T-helper 2 cell (primary cell): ENCODE measurements around the gene AGPAT2.

Experiments
- DNase-seq, 5 experiments: peaks; one replicate each; pipeline versions ENCODE4 v3.0.0 to v3.0.0-alpha.2; 2012 to 2022

The AGPAT2 gene

GRCh38 chr9:136645352-136645902, 41.8 kb downstream of the AGPAT2 start:
- no peak for DNase-seq

- DNase-seq = peak in 4 of 5 experiments; percentile 36 to 71 (median 55)
Observed at GRCh38 chr9:136644593-136645351, 42.5 kb downstream of the AGPAT2 start.

DNA sequence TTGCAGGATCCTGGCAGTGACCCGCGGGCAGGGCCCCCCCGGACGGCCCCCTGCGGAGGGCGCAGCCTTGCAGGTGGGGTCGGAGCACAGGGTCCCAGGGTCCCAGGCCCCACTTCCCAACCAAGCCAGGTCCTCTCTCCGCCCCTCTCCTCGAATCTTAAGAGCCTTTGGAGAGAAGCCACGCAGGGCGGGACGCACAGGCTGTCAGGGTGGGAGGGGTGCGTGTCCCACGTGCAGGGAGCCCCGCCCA, 43.0 kb downstream of the AGPAT2 start:
- peak in 1 of 5 experiments; percentile 78 for DNase-seq

DNA sequence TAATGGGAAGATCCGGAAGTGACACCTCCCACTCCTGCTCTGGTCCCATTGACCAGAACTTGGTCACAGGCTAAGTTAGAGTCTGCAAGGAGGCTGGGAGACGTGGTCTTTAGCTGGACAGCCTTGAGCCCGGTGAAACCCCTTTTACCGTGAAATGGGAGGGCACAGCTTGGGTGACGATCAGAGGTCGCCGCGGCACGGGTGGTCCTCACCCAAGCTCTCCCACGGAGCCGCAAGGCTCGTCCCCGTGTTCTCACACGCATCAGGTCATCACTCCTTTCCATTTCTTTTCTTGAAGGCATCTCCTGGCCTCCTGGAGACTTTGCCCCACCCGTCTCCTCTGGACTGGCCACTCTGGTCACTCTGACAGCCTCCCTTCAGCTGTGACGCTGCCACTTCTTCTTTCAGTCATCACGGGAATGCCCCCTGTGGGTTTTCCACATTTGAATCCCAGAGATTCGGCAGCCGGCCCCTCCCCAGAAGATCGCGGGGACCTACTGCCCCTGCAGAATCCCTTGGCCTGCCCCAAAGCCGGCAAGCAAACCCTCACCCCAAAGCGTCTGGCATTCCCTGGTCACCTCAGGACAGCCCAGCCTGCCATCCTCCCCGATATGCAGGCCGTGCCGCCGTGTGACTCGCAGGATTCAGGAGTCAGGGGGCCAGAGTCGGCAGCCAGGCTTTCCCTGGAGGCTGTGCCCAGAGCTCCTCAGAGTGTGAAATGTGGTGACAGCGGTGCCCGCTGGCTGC, 43.5 kb downstream of the AGPAT2 start:
- no peak for DNase-seq

- no peak for DNase-seq
Observed at GRCh38 chr9:136642439-136642921, 44.8 kb downstream of the AGPAT2 start.

- no peak for DNase-seq
Observed at GRCh38 chr9:136640171-136641111, 46.8 kb downstream of the AGPAT2 start.

DNA sequence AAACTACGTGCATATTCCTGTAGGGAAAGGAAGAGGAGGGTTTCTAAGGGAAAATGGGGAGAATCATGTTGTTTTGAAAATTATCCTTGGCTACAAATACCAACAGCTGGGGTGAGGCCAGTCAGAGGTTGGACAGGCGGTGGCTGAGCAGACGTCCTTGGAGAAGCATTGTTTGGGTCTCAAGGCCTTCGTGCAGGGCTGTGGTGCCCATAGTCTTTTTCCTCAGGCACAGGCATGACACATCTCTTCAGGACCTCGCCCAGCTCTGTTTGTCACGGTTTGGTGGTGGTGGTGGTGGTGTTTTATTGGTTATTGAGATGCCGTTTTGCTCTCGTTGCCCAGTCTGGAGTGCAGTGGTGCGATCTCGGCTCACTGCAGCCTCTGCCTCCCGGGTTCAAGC, 52.4 kb downstream of the AGPAT2 start:
- no peak for DNase-seq

- DNase-seq = peak in 1 of 5 experiments; percentile 18
Observed at GRCh38 chr9:136632491-136633106, 54.7 kb downstream of the AGPAT2 start.

DNA sequence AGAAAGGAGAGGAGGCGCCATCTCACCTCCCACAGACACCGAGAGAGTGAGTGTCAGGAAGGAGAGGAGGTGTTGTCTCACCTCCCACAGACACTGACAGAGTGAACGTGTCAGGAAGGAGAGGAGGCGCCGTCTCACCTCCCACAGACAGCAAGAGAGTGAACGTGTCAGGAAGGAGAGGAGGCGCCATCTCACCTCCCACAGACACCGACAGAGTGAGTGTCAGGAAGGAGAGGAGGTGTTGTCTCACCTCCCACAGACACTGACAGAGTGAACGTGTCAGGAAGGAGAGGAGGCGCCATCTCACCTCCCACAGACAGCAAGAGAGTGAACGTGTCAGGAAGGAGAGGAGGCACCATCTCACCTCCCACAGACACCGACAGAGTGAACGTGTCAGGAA, 55.2 kb downstream of the AGPAT2 start:
- peak in 1 of 5 experiments; percentile 29 for DNase-seq

GRCh38 chr9:136631038-136632000, 55.9 kb downstream of the AGPAT2 start:
- DNase-seq = peak; percentile 39 to 81 (median 70)

DNA sequence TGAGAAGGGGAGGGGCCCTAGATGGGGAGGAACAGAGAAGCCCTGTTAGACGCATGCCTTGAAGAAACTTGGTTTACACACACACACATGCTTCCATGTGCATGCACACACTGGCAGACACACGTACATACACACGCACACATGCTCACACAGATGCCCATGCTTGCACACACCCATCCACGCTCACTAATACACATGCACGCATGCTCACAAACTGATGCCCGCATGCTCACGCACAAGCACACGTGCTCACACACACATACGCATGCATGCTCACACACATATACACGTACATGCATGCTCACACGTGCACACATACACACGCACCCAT, 56.6 kb downstream of the AGPAT2 start:
- no peak for DNase-seq

DNA sequence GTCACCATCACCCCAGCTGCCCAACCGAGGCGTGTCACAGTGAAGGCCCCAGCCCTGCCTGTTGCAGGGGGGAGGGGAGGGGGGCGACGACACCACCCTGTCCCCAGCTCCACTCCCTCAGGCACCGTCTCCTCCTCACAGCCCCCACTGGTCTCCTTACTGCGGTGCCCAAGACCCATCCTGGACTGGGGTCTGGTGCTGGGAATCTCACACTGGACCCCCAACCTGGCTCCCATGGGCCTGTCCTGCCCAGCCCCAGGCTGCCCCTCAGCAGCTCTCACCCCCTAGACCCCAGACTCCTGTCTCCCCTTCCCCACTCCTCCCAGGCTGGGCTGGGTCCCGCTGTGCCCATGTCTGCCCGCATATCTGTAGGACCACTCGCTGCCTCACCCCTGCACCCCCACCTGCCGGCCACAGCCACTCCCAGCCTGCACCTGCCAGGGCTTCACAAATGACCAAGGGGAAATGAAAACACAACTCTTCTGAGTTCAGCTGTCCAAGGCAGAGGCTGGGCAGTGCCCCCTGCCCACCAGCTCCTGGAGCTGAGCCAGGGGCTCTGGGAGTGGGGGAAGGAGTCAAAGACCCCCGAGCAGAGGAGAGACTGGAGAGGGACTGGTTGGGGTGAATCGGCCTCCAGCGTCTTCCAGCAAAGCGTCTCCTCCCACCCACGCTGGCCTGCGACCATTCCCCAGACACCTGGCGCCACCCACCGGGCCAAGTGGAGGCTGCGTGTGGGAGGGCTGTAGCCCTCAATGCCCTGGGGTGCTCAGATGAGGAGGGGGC, 57.2 kb downstream of the AGPAT2 start:
- DNase-seq = peak; percentile 25 to 56 (median 31)

DNA sequence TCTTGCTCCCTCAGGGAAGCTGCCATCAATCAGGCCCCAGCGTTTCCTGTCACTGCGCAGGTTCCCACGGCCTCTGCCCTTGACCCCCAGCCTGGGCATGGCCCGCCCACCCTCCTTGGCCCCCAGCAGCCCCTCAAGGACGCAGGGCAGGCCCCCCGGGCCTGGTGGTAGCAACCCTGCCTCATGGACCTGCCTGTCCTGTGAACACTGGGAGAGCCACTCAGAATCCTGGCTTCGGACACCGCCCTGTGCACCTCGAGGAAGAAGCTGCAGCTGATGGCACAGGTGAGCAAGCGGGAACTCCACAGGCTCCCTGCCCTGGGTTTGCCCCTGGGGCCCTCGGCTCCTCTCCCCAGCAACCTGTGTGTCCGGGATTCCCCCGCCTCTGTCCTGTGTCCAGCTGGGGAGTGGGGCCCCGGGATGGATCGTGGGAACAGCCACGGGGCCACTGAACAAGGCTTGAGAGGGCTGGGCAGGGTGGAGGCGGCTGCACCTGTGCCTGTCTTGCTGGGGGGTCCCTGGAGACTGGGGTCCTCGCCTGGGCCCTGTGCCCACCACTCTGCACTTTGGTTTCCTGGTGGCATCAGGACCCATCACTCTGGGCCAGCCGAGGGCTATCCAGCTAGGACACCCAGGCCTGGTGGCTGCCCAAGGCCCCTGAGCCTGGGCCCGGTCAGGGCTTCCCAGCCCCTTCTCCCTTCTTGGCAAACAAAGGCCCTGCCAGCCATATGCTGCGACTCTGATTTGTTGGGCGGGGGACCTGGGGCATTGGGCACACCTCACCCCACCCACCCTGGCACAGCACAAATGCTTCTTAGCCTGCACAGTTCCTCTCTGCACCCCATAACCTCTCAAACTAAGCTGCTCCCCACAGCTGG, 58.0 kb downstream of the AGPAT2 start:
- no peak for DNase-seq

DNA sequence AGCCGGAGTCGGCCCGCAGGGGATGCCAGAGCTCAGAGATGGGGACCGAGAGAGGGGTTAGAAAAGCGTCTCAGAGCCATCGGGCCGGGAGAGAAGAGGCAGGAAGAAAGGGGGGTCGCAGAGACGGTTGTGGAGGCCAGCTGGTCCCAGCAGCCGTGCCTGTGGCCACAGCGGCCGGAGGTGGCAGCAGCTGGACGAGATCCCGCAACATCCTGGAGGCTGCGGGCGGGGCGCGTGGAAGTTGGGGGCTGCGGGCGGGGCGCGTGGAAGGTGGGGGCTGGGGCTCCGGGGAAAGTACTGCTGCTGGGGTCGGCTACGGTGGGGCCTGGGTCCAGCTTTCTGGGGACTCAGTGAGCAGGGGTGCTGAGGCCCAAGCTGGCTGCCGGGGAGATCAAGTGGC, 59.0 kb downstream of the AGPAT2 start:
- no peak for DNase-seq

DNA sequence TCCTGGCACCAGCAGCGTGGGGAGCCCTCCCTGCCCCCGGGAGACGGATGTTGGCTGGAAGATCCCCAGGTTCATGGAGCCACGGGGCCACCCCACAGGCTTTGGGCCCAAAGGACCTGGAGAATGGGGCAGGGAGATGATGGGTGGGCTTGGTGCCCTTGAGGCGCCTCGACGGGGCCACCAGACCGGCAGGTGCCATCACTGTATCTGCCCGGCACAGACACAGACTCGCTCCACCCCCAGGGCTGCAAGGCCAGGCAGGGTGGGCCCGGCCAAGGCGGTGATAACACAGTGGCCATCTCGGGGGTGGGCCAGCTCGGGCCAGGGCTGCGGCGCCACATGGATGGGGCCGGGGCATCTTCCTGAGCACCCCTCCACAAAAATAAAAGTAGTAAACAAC, 59.6 kb downstream of the AGPAT2 start:
- no peak for DNase-seq

DNA sequence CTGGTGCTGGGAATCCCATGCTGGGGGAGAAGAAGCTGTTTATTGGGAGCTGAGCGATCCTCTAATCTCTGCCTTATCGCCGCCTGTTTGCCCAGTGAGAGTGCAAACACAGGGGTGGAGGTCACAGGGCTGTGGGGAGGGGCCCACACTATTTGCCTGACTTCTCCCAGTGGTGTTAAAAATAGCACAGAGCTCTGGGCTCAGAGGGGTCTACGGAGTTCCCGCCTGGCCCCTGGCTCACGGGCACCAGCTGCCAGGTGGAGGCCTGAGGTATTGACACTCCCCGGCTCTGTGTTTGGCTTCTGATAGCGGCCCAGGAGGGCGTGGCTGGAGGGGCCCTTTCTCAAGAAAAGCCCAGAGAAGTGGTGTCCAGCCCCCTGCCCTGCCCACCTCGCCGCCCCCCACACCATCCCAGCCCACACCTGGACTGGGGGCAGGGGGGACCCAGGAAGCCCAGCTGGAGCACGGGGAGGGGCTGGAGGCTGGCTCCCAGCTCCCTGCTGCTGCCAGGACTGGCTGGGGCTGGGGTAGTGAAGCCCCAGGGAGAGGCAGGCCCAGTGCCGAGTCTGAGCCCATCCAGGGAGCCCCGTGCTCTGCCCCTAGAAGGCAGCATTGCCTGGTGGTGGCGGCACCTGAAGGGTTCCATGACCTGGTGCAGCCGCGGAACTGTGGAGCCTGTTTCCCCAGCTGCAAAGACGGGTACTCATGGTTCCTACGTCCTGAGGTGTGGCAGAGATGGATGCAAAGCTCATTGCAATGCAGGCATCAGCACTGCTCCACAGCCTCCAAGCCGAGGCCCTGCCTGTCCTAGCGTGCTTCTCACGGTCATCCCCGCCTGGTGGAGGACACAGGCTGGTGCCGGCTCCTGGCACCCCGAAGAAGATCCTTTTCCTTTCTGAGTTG, 60.3 kb downstream of the AGPAT2 start:
- no peak for DNase-seq

DNA sequence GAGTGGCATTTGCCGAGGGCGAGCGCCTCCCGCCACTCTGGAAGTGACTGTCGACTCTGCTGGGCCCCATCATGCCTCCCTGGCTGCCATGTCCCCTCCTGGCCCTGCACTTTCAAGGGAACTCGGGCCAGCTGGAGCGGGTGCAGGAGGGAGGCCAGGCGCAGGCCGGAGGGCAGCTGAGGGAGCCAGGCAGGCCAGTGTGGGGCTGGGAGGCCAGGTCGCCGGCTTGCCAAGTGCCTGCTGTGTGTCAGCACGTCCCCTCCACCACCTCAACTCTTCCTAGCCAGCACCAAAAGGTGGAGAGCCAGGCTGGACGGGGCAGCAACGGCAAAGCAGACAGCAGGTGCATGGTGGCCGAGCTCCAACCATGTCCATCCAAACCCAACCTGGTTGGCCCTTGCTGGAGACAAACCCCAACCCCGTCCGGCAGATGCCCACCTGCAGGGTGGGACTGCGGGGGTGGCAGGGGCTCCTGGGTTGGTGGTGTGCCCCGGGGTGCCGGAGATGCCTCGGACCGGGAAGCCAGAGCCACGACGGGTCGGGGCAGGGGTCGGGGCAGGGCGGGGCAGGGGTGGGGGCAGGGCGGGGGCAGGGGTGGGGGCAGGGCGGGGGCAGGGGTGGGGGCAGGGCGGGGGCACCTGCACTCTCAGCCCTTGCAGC, 61.1 kb downstream of the AGPAT2 start:
- no peak for DNase-seq
